Peyer's patch (tissue), 4 donors: ENCODE results near the gene TCEAL4. TPM values are rescaled to one million over a fixed set of nuclear protein-coding genes. Genes with fewer than 3 reads are reported as not detected.
A peak's percentile ranks its signal among the peaks of the same experiment; 100 is the strongest.

Experiments
- DNase-seq, 3 donors: peaks; one replicate each; pipeline ENCODE4 v3.0.0-alpha.2; 2017 to 2019
- H3K27ac ChIP-seq, 4 donors: fragments of 200-600 bp; sonication (generic); one replicate each; pipeline ENCODE4 v1.5.1; 2016 to 2019
- H3K27me3 ChIP-seq, 2 donors: fragments of 200-600 bp; sonication (generic); one replicate each; pipeline ENCODE4 v1.5.1; 2019
- H3K36me3 ChIP-seq, 3 donors: fragments of 200-600 bp; sonication (generic); one replicate each; pipeline ENCODE4 v1.5.1; 2016 to 2019
- H3K4me1 ChIP-seq, 4 donors: fragments of 200-600 bp; sonication (generic); one replicate each; pipeline ENCODE4 v1.5.1; 2016 to 2019
- H3K4me3 ChIP-seq, 4 donors: fragments of 200-600 bp; sonication (generic); 1 replicate in 3 of 4; 2 replicates in 1 of 4; pipeline ENCODE4 v1.5.1; 2016 to 2019; ENCODE audit warnings: mild to moderate bottlenecking in 1 of 4
- H3K9me3 ChIP-seq, 4 donors: fragments of 200-600 bp; sonication (generic); one replicate each; pipeline ENCODE4 v1.5.1; 2016 to 2019; ENCODE audit warnings: mild to moderate bottlenecking in 1 of 4
- CTCF ChIP-seq, 6 experiments: fragments of 450-650 bp in 4 of 6; fragments of 200-600 bp in 2 of 6; sonication (generic) in 1 of 6; IDR thresholded peaks; one replicate each; pipeline ENCODE4 v1.5.1; 2017 to 2019; ENCODE audit warnings: antibody characterized with exemption in 6 of 6, mild to moderate bottlenecking in 3 of 6, moderate library complexity in 1 of 6
- POLR2A ChIP-seq, 2 donors: fragments of 450-650 bp; IDR thresholded peaks; one replicate each; pipeline ENCODE4 v1.5.1; 2017; ENCODE audit warnings: antibody characterized with exemption in 2 of 2, mild to moderate bottlenecking in 2 of 2, moderate library complexity in 2 of 2
- total RNA-seq, 4 donors: library from RNA; depleted of rRNA; stranded (reverse); fragments of >200 nt; gene quantifications; one replicate each; pipeline ENCODE4 v1.1.0, GENCODE V29; 2016

The TCEAL4 gene
- total RNA-seq, 4 donors from 2014 or later, result 11.5 to 94.9 (median 18.8) TPM

DNA sequence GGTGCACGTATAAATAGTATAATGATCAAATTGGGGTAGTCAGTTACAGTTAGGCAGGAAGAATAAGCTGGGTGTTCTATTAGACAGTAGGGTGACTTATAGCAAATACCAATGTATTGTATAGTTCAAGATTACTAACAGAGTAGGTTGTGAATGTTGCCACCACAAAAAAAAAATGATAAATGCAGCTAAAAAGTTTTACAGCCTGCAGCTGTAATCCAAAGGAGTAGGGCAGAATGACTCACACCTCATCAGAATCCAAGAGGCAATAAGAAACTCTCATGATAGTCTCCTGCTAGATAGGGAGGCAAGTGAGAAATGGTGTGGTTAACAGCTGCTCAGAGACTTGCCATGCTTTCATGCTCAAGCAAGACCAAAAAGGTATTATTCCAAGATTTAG is 19.6 kb upstream of the TCEAL4 start:
- no peaks in the 10 kb centered on the region for H3K36me3 ChIP-seq
- no peaks in the 10 kb centered on the region for H3K4me1 ChIP-seq
- H3K27me3 ChIP-seq, result no peaks in the 10 kb centered on the region
- no peaks in the 10 kb centered on the region for H3K9me3 ChIP-seq
- no peak for DNase-seq
- no peak overlapping the region for H3K4me3 ChIP-seq
- no peak for TF ChIP-seq CTCF (IDR thresholded peaks at IDR 0.05)
- TF ChIP-seq POLR2A (IDR thresholded peaks at IDR 0.05), result no peak
- no peak overlapping the region for H3K27ac ChIP-seq

DNA sequence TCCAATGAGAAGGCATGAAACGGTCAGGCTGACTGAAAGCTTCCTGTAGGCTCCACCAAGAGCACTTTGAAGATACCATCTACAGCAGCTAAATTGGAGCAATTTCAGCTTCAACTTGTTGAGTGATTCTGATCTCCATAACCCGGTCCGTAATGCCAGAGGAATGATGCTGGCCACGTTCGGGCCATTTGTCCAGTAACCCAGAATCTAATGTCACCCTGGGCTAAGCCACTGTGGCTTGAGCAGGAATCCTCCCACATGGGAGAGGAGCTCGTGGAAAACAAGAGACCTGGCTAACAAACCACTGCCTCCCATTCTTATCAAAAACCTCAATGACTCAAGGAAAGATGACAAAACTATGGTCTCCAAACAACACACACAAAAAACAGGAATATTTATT is 14.2 kb upstream of the TCEAL4 start:
- Histone ChIP-seq H3K36me3 (no peaks in the 10 kb centered on the region), H3K4me3 (no peak overlapping the region), H3K27me3 (no peaks in the 10 kb centered on the region), H3K4me1 (no peaks in the 10 kb centered on the region), H3K27ac (no peak overlapping the region), H3K9me3 (no peaks in the 10 kb centered on the region)
- no peak for DNase-seq
- no peak for TF ChIP-seq POLR2A (IDR thresholded peaks at IDR 0.05)
- TF ChIP-seq CTCF (IDR thresholded peaks at IDR 0.05), result no peak

- Histone ChIP-seq H3K9me3 (no peaks in the 10 kb centered on the region), H3K27me3 (no peaks in the 10 kb centered on the region), H3K36me3 (no peaks in the 10 kb centered on the region), H3K27ac (no peak overlapping the region), H3K4me3 (no peak overlapping the region), H3K4me1 (no peaks in the 10 kb centered on the region)
- TF ChIP-seq POLR2A (IDR thresholded peaks at IDR 0.05), result no peak
- TF ChIP-seq CTCF (IDR thresholded peaks at IDR 0.05), result no peak
- no peak for DNase-seq
These were observed 13.6 kb upstream of the TCEAL4 start for GRCh38 chrX:103571726-103572125.

- Histone ChIP-seq H3K4me3 (no peak overlapping the region), H3K27me3 (no peaks in the 10 kb centered on the region), H3K27ac (no peak overlapping the region), H3K36me3 (no peaks in the 10 kb centered on the region), H3K9me3 (no peaks in the 10 kb centered on the region), H3K4me1 (no peaks in the 10 kb centered on the region)
- no peak for DNase-seq
- TF ChIP-seq CTCF (IDR thresholded peaks at IDR 0.05) (no peak), POLR2A (IDR thresholded peaks at IDR 0.05) (no peak)
These were observed 12.1 kb upstream of the TCEAL4 start for GRCh38 chrX:103573202-103573601.

- TF ChIP-seq CTCF (IDR thresholded peaks at IDR 0.05) (no peak), POLR2A (IDR thresholded peaks at IDR 0.05) (no peak)
- no peaks in the 10 kb centered on the region for H3K4me1 ChIP-seq
- no peaks in the 10 kb centered on the region for H3K27me3 ChIP-seq
- DNase-seq, result no peak
- H3K9me3 ChIP-seq, result no peaks in the 10 kb centered on the region
- no peak overlapping the region for H3K27ac ChIP-seq
- H3K4me3 ChIP-seq, result peak overlapping the region in 1 of 4 donors; percentile 74
- H3K36me3 ChIP-seq, result no peaks in the 10 kb centered on the region
These were observed 719 bp upstream of the TCEAL4 start for GRCh38 chrX:103584596-103584995.

- no peak for TF ChIP-seq CTCF (IDR thresholded peaks at IDR 0.05)
- TF ChIP-seq POLR2A (IDR thresholded peaks at IDR 0.05), result no peak
- peak in 1 of 3 donors; percentile 33 for DNase-seq
- no peaks in the 10 kb centered on the region for H3K27me3 ChIP-seq
These were observed 965 bp downstream of the TCEAL4 start for GRCh38 chrX:103586314-103586646.

More at GRCh38 chrX:103586314-103586646, 965 bp downstream of the TCEAL4 start:
- Histone ChIP-seq H3K27ac (peak overlapping the region; percentile 63 to 79 (median 68)), H3K4me3 (peak overlapping the region; percentile 53 to 74 (median 62)), H3K4me1 (no peaks in the 10 kb centered on the region), H3K36me3 (no peaks in the 10 kb centered on the region), H3K9me3 (no peaks in the 10 kb centered on the region)
